Endothelial cell of umbilical vein (primary cell): ENCODE measurements around the gene AAR2. TPM values are rescaled to one million over a fixed set of nuclear protein-coding genes. Genes with fewer than 3 reads are reported as not detected.

Experiments
- BruUV-seq: library from RNA; stranded (reverse); fragments of 400-500 nt; replicated peaks from 2 replicates; lab custom pipeline; 2021; lab: Mats Ljungman, UMichigan
- CTCF ChIA-PET: fragments of 300-600, 350-600 bp; sonication (Branson Sonifier 250); formaldehyde crosslinking; loops from one replicate; lab custom pipeline; 2021; ENCODE audit warnings: antibody characterized with exemption, inconsistent platforms; lab: Charles Lee
- POLR2A ChIA-PET: fragments of 300-600, 350-600 bp; sonication (Branson Sonifier 250); formaldehyde crosslinking; loops from one replicate; lab custom pipeline; 2021; ENCODE audit warnings: antibody characterized with exemption, inconsistent platforms; lab: Charles Lee
- DNase-seq: peaks from one replicate; pipeline ENCODE4 v3.0.0-alpha.2; 2011; ENCODE audit warnings: low read depth, low spot score
- FAIRE-seq: peaks from 2 replicates; lab custom pipeline; 2011; peaks lifted over from hg19 to GRCh38; lab: Jason Lieb, UNC
- H2AFZ ChIP-seq: 2 replicates; pipeline ENCODE4 v1.6.0; 2012; ENCODE audit warnings: low read depth, low read length, control low read depth, inconsistent platforms
- H3K27ac ChIP-seq: 2 replicates; pipeline ENCODE4 v1.5.1; 2011; ENCODE audit warnings: low read depth, mild to moderate bottlenecking, control low read depth, low read length, moderate library complexity; ENCODE audit not compliant: insufficient read depth
- H3K27me3 ChIP-seq, 2 experiments: 2 replicates each; pipeline versions ENCODE4 v1.6.0 to v1.6.1; 2011; ENCODE audit warnings: low read length in 2 of 2, mixed read lengths in 1 of 2; ENCODE audit not compliant: control insufficient read depth in 2 of 2, insufficient read depth in 2 of 2
- H3K36me3 ChIP-seq, 2 experiments: 2 replicates in 1 of 2; 3 replicates in 1 of 2; pipeline ENCODE4 v1.5.1; 2011; ENCODE audit warnings: low read length in 2 of 2, mild to moderate bottlenecking in 1 of 2, moderate library complexity in 1 of 2; ENCODE audit not compliant: control insufficient read depth in 2 of 2, insufficient read depth in 2 of 2; ENCODE audit errors: extremely low read depth in 1 of 2
- H3K4me1 ChIP-seq: 3 replicates; pipeline ENCODE4 v1.5.1; 2011; ENCODE audit warnings: mild to moderate bottlenecking, low read length; ENCODE audit not compliant: control insufficient read depth, insufficient read depth; ENCODE audit errors: extremely low read depth
- H3K4me2 ChIP-seq: 2 replicates; pipeline ENCODE4 v1.6.1; 2011; ENCODE audit warnings: low read length, control low read depth, mixed read lengths; ENCODE audit not compliant: insufficient read depth
- H3K4me3 ChIP-seq, 3 experiments: fragments of 200-600 bp in 1 of 3; sonication (generic), shearing (Covaris generic) in 1 of 3; replicated peaks in 1 of 3; 2 replicates each; pipeline ENCODE4 v1.5.1; 2011 to 2016; ENCODE audit warnings: control low read depth in 3 of 3, low read length in 3 of 3, mild to moderate bottlenecking in 2 of 3, inconsistent platforms in 1 of 3, low read depth in 1 of 3, moderate library complexity in 1 of 3; ENCODE audit not compliant: insufficient read depth in 1 of 3
- H3K79me2 ChIP-seq: 2 replicates; pipeline ENCODE4 v1.6.0; 2012; ENCODE audit warnings: low read length, inconsistent platforms; ENCODE audit not compliant: control insufficient read depth, insufficient read depth
- H3K9ac ChIP-seq: replicated peaks from 2 replicates; pipeline ENCODE3; 2011; ENCODE audit warnings: low read length, control low read depth; ENCODE audit not compliant: insufficient read depth; ENCODE audit errors: extremely low read depth
- H3K9me1 ChIP-seq: replicated peaks from 3 replicates; pipeline ENCODE4 v1.6.0; 2011; ENCODE audit warnings: mild to moderate bottlenecking, low read length; ENCODE audit not compliant: control insufficient read depth, insufficient read depth; ENCODE audit errors: extremely low read depth
- H3K9me3 ChIP-seq: replicated peaks from 2 replicates; pipeline ENCODE4 v1.5.1; 2012; ENCODE audit warnings: low read length, inconsistent platforms; ENCODE audit not compliant: control insufficient read depth, insufficient read depth
- H4K20me1 ChIP-seq: replicated peaks from 2 replicates; pipeline ENCODE3; 2011; ENCODE audit warnings: mild to moderate bottlenecking, low read length; ENCODE audit not compliant: control insufficient read depth, insufficient read depth; ENCODE audit errors: extremely low read depth
- EZH2 ChIP-seq: IDR thresholded peaks from 2 replicates; pipeline ENCODE4 v1.6.1; 2012; ENCODE audit warnings: borderline replicate concordance, low read depth, mild to moderate bottlenecking, moderate library complexity, low read length, inconsistent platforms; ENCODE audit not compliant: severe bottlenecking
- FOS ChIP-seq: IDR thresholded peaks from 2 replicates; pipeline ENCODE4 v1.6.1; 2011; ENCODE audit warnings: mild to moderate bottlenecking, low read length, moderate library complexity, borderline replicate concordance; ENCODE audit not compliant: insufficient read depth
- GATA2 ChIP-seq: IDR thresholded peaks from 2 replicates; pipeline ENCODE4 v1.7.0; 2011; ENCODE audit warnings: low read depth, mild to moderate bottlenecking, moderate library complexity, mixed read lengths, low read length; ENCODE audit not compliant: insufficient read length, insufficient read depth
- JUN ChIP-seq: IDR thresholded peaks from 2 replicates; pipeline ENCODE4 v1.6.1; 2011; ENCODE audit warnings: borderline replicate concordance, low read depth; ENCODE audit not compliant: insufficient read length, insufficient read depth
- MYC ChIP-seq: IDR thresholded peaks from one replicate; pipeline ENCODE4 v1.6.1; 2011; ENCODE audit warnings: mild to moderate bottlenecking, low read depth, low read length
- POLR2A ChIP-seq: IDR thresholded peaks from 2 replicates; pipeline ENCODE4 v1.6.1; 2012; ENCODE audit warnings: low read depth, mild to moderate bottlenecking, control low read depth, low read length
- POLR2AphosphoS5 ChIP-seq: IDR thresholded peaks from 2 replicates; pipeline ENCODE4 v1.6.1; 2012; ENCODE audit warnings: low read depth, mild to moderate bottlenecking, control low read depth, low read length, moderate library complexity; ENCODE audit not compliant: insufficient read depth
- dilution Hi-C: fragments of 300-500 bp; cut with MboI; formaldehyde crosslinking; loops from one replicate; pipeline ENCODE4 v1.15.0; 2019; ENCODE audit warnings: low sequenced_read_pairs; ENCODE audit not compliant: extremely low pct_ligation_motif_present
- intact Hi-C: fragments of 100-400 bp; cut with micrococcal nuclease; formaldehyde crosslinking; loops from one replicate; pipeline ENCODE4 v1.10.0; 2022
- polyA plus RNA-seq, 4 experiments: library from polyadenylated mRNA; depleted of rRNA in 3 of 4; stranded (reverse) in 3 of 4; unstranded in 1 of 4; fragments of >200 nt; gene quantifications; 2 replicates each; pipeline versions ENCODE4 v1.2.1 to v1.2.3, GENCODE V29; 2011 to 2012; ENCODE audit warnings: missing spikeins in 1 of 4
- total RNA-seq: library from RNA; stranded (reverse); gene quantifications from 2 replicates; pipeline ENCODE4 v1.2.3, GENCODE V29; 2021
- TF ChIP-seq, protein P1 (sequence below): IDR thresholded peaks from 2 replicates; pipeline ENCODE4 v1.6.1; 2011; ENCODE audit not compliant: insufficient read depth, insufficient read length
- TF ChIP-seq, protein P2 (sequence below), 2 donors: IDR thresholded peaks; 1 replicate in 1 of 2; 2 replicates in 1 of 2; pipeline ENCODE4 v1.5.1; 2011; ENCODE audit warnings: low read length in 2 of 2, mild to moderate bottlenecking in 2 of 2, moderate library complexity in 2 of 2, control low read depth in 1 of 2, inconsistent platforms in 1 of 2, low read depth in 1 of 2; ENCODE audit not compliant: insufficient read depth in 1 of 2; ENCODE audit errors: extremely low read depth in 1 of 2

AAR2 gene
- total and polyA plus RNA-seq, 2 donors (not counting 3 experiments of a cell fraction or from before 2014, with no cell fraction given): 21.9 to 29.4 TPM

DNA sequence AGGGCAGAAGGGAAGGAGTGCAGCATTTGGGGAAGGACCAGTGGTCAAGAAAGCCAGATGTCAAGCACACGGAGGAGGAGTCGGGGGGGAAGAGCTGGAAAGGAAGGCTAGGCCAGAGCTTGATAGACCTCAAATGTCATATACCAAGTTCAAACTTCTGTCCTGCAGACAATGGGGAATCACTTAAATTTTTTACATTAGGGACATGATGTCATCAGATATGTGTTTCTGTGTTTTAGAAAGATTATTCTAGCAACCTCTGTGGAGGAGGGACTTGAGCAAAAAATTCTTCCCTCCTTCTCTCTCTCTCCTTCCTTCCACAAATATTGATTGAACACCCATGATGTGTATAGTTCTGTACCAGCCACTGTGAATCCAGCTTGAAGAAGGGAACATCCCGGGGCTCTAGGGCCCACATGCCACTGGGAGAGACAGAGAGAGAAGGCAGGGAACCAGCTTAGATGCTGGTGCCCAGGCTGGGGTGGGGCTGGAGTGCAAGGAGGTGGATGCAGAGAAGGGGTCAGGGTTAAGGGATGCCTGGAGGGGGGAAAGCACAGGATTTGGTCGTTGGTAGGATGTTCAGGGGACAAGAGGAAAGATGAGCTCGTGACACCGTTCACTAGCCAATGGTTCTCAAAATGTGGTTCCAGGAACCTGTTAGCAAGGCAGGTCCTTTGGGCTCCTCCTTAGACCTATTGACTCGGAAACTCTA is 19.8 kb upstream of the AAR2 start:
- FAIRE-seq (no peak), DNase-seq (no peak)
- Histone ChIP-seq H3K27me3 (peaks cover 0 to 2% of the 10 kb centered on the region in 2 experiments), H3K4me1 (no peaks in the 10 kb centered on the region), H3K79me2 (no peaks in the 10 kb centered on the region), H3K36me3 (no peaks in the 10 kb centered on the region), H4K20me1 (no peaks in the 10 kb centered on the region), H3K9ac (no peak overlapping the region), H3K9me3 (no peaks in the 10 kb centered on the region), H3K9me1 (no peaks in the 10 kb centered on the region), H3K27ac (no peak overlapping the region), H2AFZ (no peak overlapping the region), H3K4me2 (no peak overlapping the region), H3K4me3 (no peak overlapping the region)
- no TSS peak for BruUV-seq
- TF ChIP-seq, protein P1, sequence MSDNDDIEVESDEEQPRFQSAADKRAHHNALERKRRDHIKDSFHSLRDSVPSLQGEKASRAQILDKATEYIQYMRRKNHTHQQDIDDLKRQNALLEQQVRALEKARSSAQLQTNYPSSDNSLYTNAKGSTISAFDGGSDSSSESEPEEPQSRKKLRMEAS: no peak
- TF ChIP-seq, protein P2, sequence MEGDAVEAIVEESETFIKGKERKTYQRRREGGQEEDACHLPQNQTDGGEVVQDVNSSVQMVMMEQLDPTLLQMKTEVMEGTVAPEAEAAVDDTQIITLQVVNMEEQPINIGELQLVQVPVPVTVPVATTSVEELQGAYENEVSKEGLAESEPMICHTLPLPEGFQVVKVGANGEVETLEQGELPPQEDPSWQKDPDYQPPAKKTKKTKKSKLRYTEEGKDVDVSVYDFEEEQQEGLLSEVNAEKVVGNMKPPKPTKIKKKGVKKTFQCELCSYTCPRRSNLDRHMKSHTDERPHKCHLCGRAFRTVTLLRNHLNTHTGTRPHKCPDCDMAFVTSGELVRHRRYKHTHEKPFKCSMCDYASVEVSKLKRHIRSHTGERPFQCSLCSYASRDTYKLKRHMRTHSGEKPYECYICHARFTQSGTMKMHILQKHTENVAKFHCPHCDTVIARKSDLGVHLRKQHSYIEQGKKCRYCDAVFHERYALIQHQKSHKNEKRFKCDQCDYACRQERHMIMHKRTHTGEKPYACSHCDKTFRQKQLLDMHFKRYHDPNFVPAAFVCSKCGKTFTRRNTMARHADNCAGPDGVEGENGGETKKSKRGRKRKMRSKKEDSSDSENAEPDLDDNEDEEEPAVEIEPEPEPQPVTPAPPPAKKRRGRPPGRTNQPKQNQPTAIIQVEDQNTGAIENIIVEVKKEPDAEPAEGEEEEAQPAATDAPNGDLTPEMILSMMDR (IDR thresholded peaks at IDR 0.05; ENCODE audit: extremely low read depth in 1 of 2, insufficient read depth in 1 of 2, low read depth in 1 of 2, low read length in 2 of 2): no peak
- TF ChIP-seq EZH2 (no peak), MYC (no peak), JUN (no peak), GATA2 (no peak), POLR2AphosphoS5 (no peak), POLR2A (no peak), FOS (no peak)
- POLR2A ChIA-PET: no interaction called here
- dilution Hi-C loops (no loop called here), intact Hi-C loops (no loop called here)
- CTCF ChIA-PET: interaction anchor here (1.2 to 3.3 kb wide), 4 partner anchors 14 to 223 kb away, joined by 4 to 22 read pairs (median 13); no protein-coding TSS in a partner anchor
